Smooth muscle cell (in vitro differentiated cells): ENCODE measurements around the gene SH2D7. TPM values are rescaled to one million over a fixed set of nuclear protein-coding genes. Genes with fewer than 3 reads are reported as not detected.

ENCODE experiments used
- DNase-seq: peaks from one replicate; lab custom pipeline; 2025; ENCODE audit not compliant: unreplicated experiment; lab: John Stamatoyannopoulos, UW
- H2AFZ ChIP-seq: fragments of 200-600 bp; sonication (generic); 2 replicates; pipeline ENCODE4 v1.6.0; 2016; ENCODE audit warnings: antibody characterized with exemption, low read depth, mild to moderate bottlenecking
- H3F3A ChIP-seq: fragments of 200-600 bp; sonication (generic); 2 replicates; pipeline ENCODE4 v1.6.0; 2017; ENCODE audit warnings: antibody characterized with exemption, low read depth
- H3K27ac ChIP-seq: fragments of 200-600 bp; sonication (generic); 2 replicates; pipeline ENCODE4 v1.5.1; 2016; ENCODE audit warnings: low read depth, mild to moderate bottlenecking
- H3K27me3 ChIP-seq: fragments of 200-600 bp; sonication (generic); 2 replicates; pipeline ENCODE4 v1.6.1; 2016; ENCODE audit warnings: low read depth, mild to moderate bottlenecking
- H3K36me3 ChIP-seq: fragments of 200-600 bp; sonication (generic); 2 replicates; pipeline ENCODE4 v1.5.1; 2016; ENCODE audit warnings: low read depth
- H3K4me1 ChIP-seq: fragments of 200-600 bp; sonication (generic); 2 replicates; pipeline ENCODE4 v1.5.1; 2016; ENCODE audit warnings: low read depth
- H3K4me2 ChIP-seq: fragments of 200-600 bp; sonication (generic); 2 replicates; pipeline ENCODE4 v1.6.0; 2016; ENCODE audit warnings: mild to moderate bottlenecking
- H3K4me3 ChIP-seq: fragments of 200-600 bp; sonication (generic); 2 replicates; pipeline ENCODE4 v1.5.1; 2016; ENCODE audit warnings: mild to moderate bottlenecking
- H3K79me2 ChIP-seq: fragments of 200-600 bp; sonication (generic); 2 replicates; pipeline ENCODE4 v1.6.0; 2016; ENCODE audit warnings: low read depth, mild to moderate bottlenecking
- H3K9ac ChIP-seq: fragments of 200-600 bp; sonication (generic); 2 replicates; pipeline ENCODE4 v1.6.0; 2016; ENCODE audit warnings: low read depth
- H3K9me3 ChIP-seq: fragments of 200-600 bp; sonication (generic); replicated peaks from 2 replicates; pipeline ENCODE4 v1.5.1; 2016; ENCODE audit warnings: low read depth
- H4K20me1 ChIP-seq: fragments of 200-600 bp; sonication (generic); 2 replicates; pipeline ENCODE4 v1.6.0; 2016; ENCODE audit warnings: low read depth
- WGBS: methylation state at CpG from one replicate; pipeline ENCODE4 v1.1.7; 2016; ENCODE audit warnings: low lambda C conversion rate; 5-methylcytosine and 5-hydroxymethylcytosine counted together
- polyA plus RNA-seq: library from polyadenylated mRNA; unstranded; fragments of >200 nt; fragmentation: Nextera tagmentation; extraction: Ambion mirVana; gene quantifications from 2 replicates; pipeline ENCODE4 v1.2.1, GENCODE V29; 2016
- total RNA-seq: library from RNA; depleted of rRNA; stranded (reverse); fragments of >200 nt; gene quantifications from 2 replicates; pipeline ENCODE4 v1.2.3, GENCODE V29; 2014
- TF ChIP-seq, protein P1 (sequence below): fragments of 200-600 bp; sonication (generic); IDR thresholded peaks from 2 replicates; pipeline ENCODE4 v1.5.1; 2017; ENCODE audit warnings: borderline replicate concordance, mild to moderate bottlenecking, antibody characterized with exemption; ENCODE audit not compliant: insufficient read depth, poor library complexity, severe bottlenecking

The SH2D7 gene
- total and polyA plus RNA-seq, 2 experiments from 2014 or later = 0.07 TPM; not detected in 1

DNA sequence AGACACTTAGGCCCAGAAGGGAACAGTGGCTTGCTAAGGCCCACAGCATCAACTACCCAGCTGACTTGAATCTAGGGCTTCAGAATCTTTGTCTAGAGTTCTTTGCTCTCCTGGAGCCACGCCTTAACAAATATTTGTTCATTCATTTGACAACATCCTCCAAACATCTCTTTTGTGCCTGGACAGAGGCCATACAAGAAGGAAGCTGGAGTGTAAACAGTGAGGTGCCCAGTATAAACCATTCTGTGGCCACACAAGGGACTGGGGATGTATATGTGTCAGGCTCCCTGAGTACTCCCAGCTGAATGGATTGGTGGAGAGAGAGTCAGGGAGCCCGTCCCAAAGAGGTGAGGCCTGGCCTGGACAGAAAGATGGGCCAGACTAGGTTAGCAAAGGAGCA is 35.5 kb downstream of the SH2D7 start:
- H3K27me3 ChIP-seq = no peaks in the 10 kb centered on the region
- no peaks in the 10 kb centered on the region for H3K36me3 ChIP-seq
- H3K9ac ChIP-seq = no peak overlapping the region
- H3K4me3 ChIP-seq = no peak overlapping the region
- peaks cover 4% of the 10 kb centered on the region for H3F3A ChIP-seq
- H2AFZ ChIP-seq = no peak overlapping the region
- no peaks in the 10 kb centered on the region for H3K9me3 ChIP-seq
- H3K79me2 ChIP-seq = no peaks in the 10 kb centered on the region
- no peak overlapping the region for H3K4me2 ChIP-seq
- H3K4me1 ChIP-seq = peaks cover 10% of the 10 kb centered on the region
- no peak overlapping the region for H3K27ac ChIP-seq
- TF ChIP-seq, protein P1, sequence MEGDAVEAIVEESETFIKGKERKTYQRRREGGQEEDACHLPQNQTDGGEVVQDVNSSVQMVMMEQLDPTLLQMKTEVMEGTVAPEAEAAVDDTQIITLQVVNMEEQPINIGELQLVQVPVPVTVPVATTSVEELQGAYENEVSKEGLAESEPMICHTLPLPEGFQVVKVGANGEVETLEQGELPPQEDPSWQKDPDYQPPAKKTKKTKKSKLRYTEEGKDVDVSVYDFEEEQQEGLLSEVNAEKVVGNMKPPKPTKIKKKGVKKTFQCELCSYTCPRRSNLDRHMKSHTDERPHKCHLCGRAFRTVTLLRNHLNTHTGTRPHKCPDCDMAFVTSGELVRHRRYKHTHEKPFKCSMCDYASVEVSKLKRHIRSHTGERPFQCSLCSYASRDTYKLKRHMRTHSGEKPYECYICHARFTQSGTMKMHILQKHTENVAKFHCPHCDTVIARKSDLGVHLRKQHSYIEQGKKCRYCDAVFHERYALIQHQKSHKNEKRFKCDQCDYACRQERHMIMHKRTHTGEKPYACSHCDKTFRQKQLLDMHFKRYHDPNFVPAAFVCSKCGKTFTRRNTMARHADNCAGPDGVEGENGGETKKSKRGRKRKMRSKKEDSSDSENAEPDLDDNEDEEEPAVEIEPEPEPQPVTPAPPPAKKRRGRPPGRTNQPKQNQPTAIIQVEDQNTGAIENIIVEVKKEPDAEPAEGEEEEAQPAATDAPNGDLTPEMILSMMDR = no peak
- H4K20me1 ChIP-seq = no peaks in the 10 kb centered on the region
- no peak for DNase-seq
- 92% methylated on average over 2 of the region's 2 CpGs for WGBS

DNA sequence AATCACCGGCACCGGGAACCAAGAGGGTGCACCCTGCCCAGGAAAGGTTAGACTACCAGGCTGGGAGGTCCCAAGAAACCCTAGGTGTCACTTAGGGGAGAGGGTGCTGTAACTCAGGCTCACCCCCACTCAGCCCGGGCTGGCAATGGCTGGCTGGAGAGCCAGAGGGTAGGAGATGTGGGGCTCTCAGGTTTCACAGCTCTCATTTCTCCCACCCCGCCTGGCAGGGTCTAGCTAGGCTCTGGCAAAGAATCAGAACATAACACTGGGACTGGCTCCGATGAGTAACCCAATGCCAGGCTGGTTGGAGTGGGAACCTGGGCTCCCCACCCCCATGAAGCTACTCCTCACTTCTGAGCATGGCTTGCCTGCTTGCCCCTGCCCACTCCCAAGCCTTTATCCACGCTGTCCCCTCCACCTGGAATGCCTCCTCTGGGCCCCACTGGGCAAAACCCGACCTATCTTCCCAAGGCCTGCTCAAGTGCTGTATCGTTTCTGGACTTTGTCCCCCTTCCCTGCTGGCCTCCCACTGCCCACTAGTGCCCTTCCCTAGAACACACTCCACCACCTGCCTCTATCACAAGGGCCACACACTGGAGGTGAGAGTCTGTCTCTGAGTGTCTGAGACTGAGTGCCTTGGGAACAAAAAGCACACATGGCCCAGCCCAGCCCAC is 36.9 kb downstream of the SH2D7 start:
- TF ChIP-seq, protein P1 = no peak
- Histone ChIP-seq H3K27me3 (no peaks in the 10 kb centered on the region), H3K4me3 (no peak overlapping the region), H4K20me1 (no peaks in the 10 kb centered on the region), H3K79me2 (no peaks in the 10 kb centered on the region), H3K27ac (no peak overlapping the region), H2AFZ (no peak overlapping the region), H3K9me3 (no peaks in the 10 kb centered on the region), H3F3A (peaks cover 4% of the 10 kb centered on the region), H3K4me2 (no peak overlapping the region), H3K9ac (no peak overlapping the region), H3K4me1 (peaks cover 10% of the 10 kb centered on the region), H3K36me3 (no peaks in the 10 kb centered on the region)
- WGBS = 90% methylated on average over 8 of the region's 8 CpGs
- DNase-seq = no peak

DNA sequence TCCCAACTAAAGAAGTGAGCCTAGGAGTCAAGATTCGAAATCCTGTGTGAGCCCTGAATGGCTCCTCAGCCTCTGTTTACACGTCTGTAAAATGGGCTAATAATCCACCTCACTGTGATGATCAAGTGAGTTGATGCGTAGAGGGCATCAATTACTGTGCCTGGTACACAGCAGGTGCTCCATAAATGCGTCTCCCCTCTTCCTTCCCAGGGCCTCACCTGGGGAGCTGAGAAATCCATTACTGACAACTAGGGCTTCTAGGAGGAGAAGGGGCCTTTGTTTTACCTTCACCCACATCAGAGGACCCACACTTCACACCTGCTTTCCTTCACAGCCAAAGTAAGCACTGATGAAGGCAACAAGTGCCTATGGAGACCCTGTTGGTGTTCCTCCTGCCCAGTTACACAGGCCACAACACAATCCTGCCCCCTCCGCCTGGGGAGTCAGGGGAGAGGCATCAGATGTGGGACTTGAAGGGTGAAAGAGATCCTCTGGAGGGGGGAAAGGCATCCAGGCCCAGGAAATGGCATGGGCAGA is 37.5 kb downstream of the SH2D7 start:
- Histone ChIP-seq H3K27ac (no peak overlapping the region), H4K20me1 (no peaks in the 10 kb centered on the region), H3K4me3 (no peak overlapping the region), H2AFZ (no peak overlapping the region), H3K9ac (no peak overlapping the region), H3K4me2 (no peak overlapping the region), H3K9me3 (no peaks in the 10 kb centered on the region), H3K36me3 (no peaks in the 10 kb centered on the region), H3K27me3 (no peaks in the 10 kb centered on the region), H3F3A (peaks cover 4% of the 10 kb centered on the region), H3K4me1 (peaks cover 10% of the 10 kb centered on the region), H3K79me2 (no peaks in the 10 kb centered on the region)
- TF ChIP-seq, protein P1 = no peak
- DNase-seq = no peak
- 93% methylated on average over 5 of the region's 5 CpGs for WGBS
